Karpas-422 (cell line): ENCODE measurements around the gene DLGAP1. TPM values are rescaled to one million over a fixed set of nuclear protein-coding genes. Genes with fewer than 3 reads are reported as not detected.
"Not testable (repeated sequence)": the region's sequence is repeated elsewhere in the genome, so short reads cannot be mapped to it uniquely, and the experiment has no call there.

ENCODE experiments used
- DNase-seq: peaks from one replicate; pipeline ENCODE4 v3.0.0-alpha.2; 2015
- H2AFZ ChIP-seq: fragments of 200-600 bp; sonication (generic); 2 replicates; pipeline ENCODE4 v1.6.1; 2014; ENCODE audit warnings: antibody characterized with exemption, low read length, mixed read lengths
- H3K27ac ChIP-seq: fragments of 200-600 bp; sonication (generic); 2 replicates; pipeline ENCODE4 v1.5.1; 2014; ENCODE audit warnings: mild to moderate bottlenecking, low read length, moderate library complexity
- H3K27me3 ChIP-seq: fragments of 200-600 bp; sonication (generic); 2 replicates; pipeline ENCODE4 v1.6.1; 2014; ENCODE audit warnings: low read length, mixed read lengths
- H3K36me3 ChIP-seq: fragments of 200-600 bp; sonication (generic); 2 replicates; pipeline ENCODE4 v1.6.1; 2014; ENCODE audit warnings: low read length, mixed read lengths; ENCODE audit not compliant: insufficient read depth
- H3K4me1 ChIP-seq: fragments of 200-600 bp; sonication (generic); 2 replicates; pipeline ENCODE4 v1.6.1; 2014; ENCODE audit warnings: mild to moderate bottlenecking, low read length, mixed read lengths
- H3K4me2 ChIP-seq: fragments of 200-600 bp; sonication (generic); 2 replicates; pipeline ENCODE4 v1.6.1; 2014; ENCODE audit warnings: low read length, low read depth, mild to moderate bottlenecking; ENCODE audit not compliant: poor library complexity, severe bottlenecking
- H3K4me3 ChIP-seq: fragments of 200-600 bp; sonication (generic); 2 replicates; pipeline ENCODE4 v1.5.1; 2014; ENCODE audit warnings: mild to moderate bottlenecking, antibody characterized with exemption, low read length, mixed read lengths
- H3K79me2 ChIP-seq: fragments of 200-600 bp; sonication (generic); 2 replicates; pipeline ENCODE4 v1.6.1; 2014; ENCODE audit warnings: mild to moderate bottlenecking, low read length, mixed read lengths
- H3K9ac ChIP-seq: fragments of 200-600 bp; sonication (generic); 2 replicates; pipeline ENCODE4 v1.6.0; 2014; ENCODE audit warnings: low read length
- H3K9me2 ChIP-seq: fragments of 200-600 bp; sonication (generic), shearing (Covaris generic); replicated peaks from 2 replicates; pipeline ENCODE4 v1.6.0; 2014; ENCODE audit warnings: mild to moderate bottlenecking, low read length, moderate library complexity; ENCODE audit not compliant: insufficient read depth
- H3K9me3 ChIP-seq: fragments of 300-700, 200-600 bp; sonication (generic); 2 replicates; pipeline ENCODE4 v1.6.1; 2014; ENCODE audit warnings: low read length, mixed read lengths
- H4K20me1 ChIP-seq: fragments of 200-600 bp; sonication (generic); 2 replicates; pipeline ENCODE4 v1.6.1; 2014; ENCODE audit warnings: mild to moderate bottlenecking, antibody characterized with exemption, low read length, low read depth; ENCODE audit not compliant: insufficient read depth
- total RNA-seq: library from RNA; depleted of rRNA; stranded (reverse); fragments of >200 nt; shearing (Covaris generic); gene quantifications from 2 replicates; pipeline ENCODE4 v1.2.3, GENCODE V29; 2014; ENCODE audit warnings: low replicate concordance

DLGAP1 gene
- total RNA-seq, 1 experiment from 2014 or later = 8.8 TPM

- Histone ChIP-seq H3K9me3 (no peaks in the 10 kb centered on the region), H3K4me2 (no peak overlapping the region), H2AFZ (no peak overlapping the region), H3K79me2 (no peaks in the 10 kb centered on the region), H3K4me1 (no peaks in the 10 kb centered on the region), H3K27me3 (no peaks in the 10 kb centered on the region), H3K9ac (no peak overlapping the region), H3K36me3 (no peaks in the 10 kb centered on the region), H3K9me2 (no peaks in the 10 kb centered on the region), H4K20me1 (no peaks in the 10 kb centered on the region), H3K4me3 (no peak overlapping the region), H3K27ac (no peak overlapping the region)
- peak; percentile 83 for DNase-seq
Observed at GRCh38 chr18:4068552-4069158, 386.5 kb downstream of the DLGAP1 start.

- Histone ChIP-seq H3K36me3 (no peaks in the 10 kb centered on the region), H4K20me1 (no peaks in the 10 kb centered on the region), H3K9ac (no peak overlapping the region), H3K27ac (no peak overlapping the region), H3K4me1 (no peaks in the 10 kb centered on the region), H3K27me3 (0 out of 2 replicates have a peak, but pooled peaks cover 2% of the 10 kb centered on the region), H3K9me3 (peaks cover 18% of the 10 kb centered on the region), H2AFZ (no peak overlapping the region), H3K4me3 (no peak overlapping the region), H3K79me2 (no peaks in the 10 kb centered on the region), H3K4me2 (no peak overlapping the region), H3K9me2 (no peaks in the 10 kb centered on the region)
- no peak for DNase-seq
Observed at GRCh38 chr18:4063545-4063944, 391.6 kb downstream of the DLGAP1 start.

GRCh38 chr18:4060427-4061281 lies 394.5 kb downstream of the DLGAP1 start:
- H3K36me3 ChIP-seq = no peaks in the 10 kb centered on the region
- H3K79me2 ChIP-seq = no peaks in the 10 kb centered on the region
- no peak overlapping the region for H3K9ac ChIP-seq
- H3K27me3 ChIP-seq = 0 out of 2 replicates have a peak, but pooled peaks cover 2% of the 10 kb centered on the region
- no peaks in the 10 kb centered on the region for H3K9me2 ChIP-seq
- H3K4me1 ChIP-seq = no peaks in the 10 kb centered on the region
- no peak for DNase-seq
- peaks cover 18% of the 10 kb centered on the region for H3K9me3 ChIP-seq
- no peaks in the 10 kb centered on the region for H4K20me1 ChIP-seq
- no peak overlapping the region for H3K4me2 ChIP-seq
- H3K27ac ChIP-seq = no peak overlapping the region
- no peak overlapping the region for H2AFZ ChIP-seq
- H3K4me3 ChIP-seq = no peak overlapping the region

- Histone ChIP-seq H3K4me3 (no peak overlapping the region), H4K20me1 (no peaks in the 10 kb centered on the region), H3K4me1 (no peaks in the 10 kb centered on the region), H3K4me2 (no peak overlapping the region), H3K9me2 (no peaks in the 10 kb centered on the region), H2AFZ (no peak overlapping the region), H3K79me2 (no peaks in the 10 kb centered on the region), H3K9me3 (peaks cover 18% of the 10 kb centered on the region), H3K27me3 (0 out of 2 replicates have a peak, but pooled peaks cover 2% of the 10 kb centered on the region), H3K36me3 (no peaks in the 10 kb centered on the region), H3K9ac (no peak overlapping the region), H3K27ac (no peak overlapping the region)
- no peak for DNase-seq
Observed at GRCh38 chr18:4058179-4058578, 396.9 kb downstream of the DLGAP1 start.

DNA sequence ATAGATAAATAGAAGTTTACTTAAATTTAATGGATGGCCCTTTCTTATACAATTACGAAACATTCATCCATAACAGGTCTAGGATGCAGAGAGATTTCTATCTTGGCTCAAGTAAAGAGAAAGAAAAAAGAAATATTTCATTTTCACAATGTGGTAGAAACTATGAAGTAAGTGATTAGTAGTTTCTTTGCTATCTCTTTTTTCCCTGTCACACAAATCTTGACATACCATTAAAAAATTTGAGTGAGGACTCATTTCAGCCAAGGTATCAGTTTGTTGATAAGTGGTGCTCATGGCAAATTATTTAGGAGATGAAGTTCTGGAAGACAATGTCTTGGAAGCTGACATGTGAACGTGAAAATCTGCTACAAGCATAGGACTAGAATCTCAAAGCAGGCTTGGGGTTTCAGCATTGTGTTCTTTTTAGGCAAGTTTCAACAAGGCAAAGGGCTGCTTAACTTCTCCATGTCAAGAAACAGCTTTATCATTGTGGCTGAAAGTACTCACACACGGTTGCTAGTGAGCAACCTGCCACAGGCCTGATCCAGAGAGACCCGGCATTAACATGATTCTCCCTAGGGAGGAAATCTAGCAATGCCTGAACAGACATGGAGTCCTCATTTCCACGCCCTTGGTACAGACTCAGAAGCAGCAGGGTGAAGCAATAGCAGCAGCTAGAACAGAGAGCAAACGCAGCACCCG lies 414.6 kb downstream of the DLGAP1 start:
- Histone ChIP-seq H3K4me3 (no peak overlapping the region), H3K79me2 (no peaks in the 10 kb centered on the region), H3K27ac (no peak overlapping the region), H4K20me1 (no peaks in the 10 kb centered on the region), H3K4me1 (peaks cover 3% of the 10 kb centered on the region; the same call in 1 of the 2 replicates), H3K36me3 (no peaks in the 10 kb centered on the region), H3K9me3 (no peaks in the 10 kb centered on the region), H3K9ac (no peak overlapping the region), H3K4me2 (no peak overlapping the region), H3K27me3 (no peaks in the 10 kb centered on the region), H3K9me2 (no peaks in the 10 kb centered on the region), H2AFZ (no peak overlapping the region)
- no peak for DNase-seq

GRCh38 chr18:4035521-4035920 lies 419.6 kb downstream of the DLGAP1 start:
- H3K27ac ChIP-seq = no peak overlapping the region
- no peaks in the 10 kb centered on the region for H4K20me1 ChIP-seq
- H3K4me1 ChIP-seq = no peaks in the 10 kb centered on the region
- H3K9me3 ChIP-seq = no peaks in the 10 kb centered on the region
- no peak overlapping the region for H3K9ac ChIP-seq
- no peaks in the 10 kb centered on the region for H3K79me2 ChIP-seq
- no peaks in the 10 kb centered on the region for H3K27me3 ChIP-seq
- no peak overlapping the region for H3K4me3 ChIP-seq
- H3K9me2 ChIP-seq = no peaks in the 10 kb centered on the region
- H2AFZ ChIP-seq = no peak overlapping the region
- DNase-seq = no peak
- no peaks in the 10 kb centered on the region for H3K36me3 ChIP-seq
- no peak overlapping the region for H3K4me2 ChIP-seq

DNA sequence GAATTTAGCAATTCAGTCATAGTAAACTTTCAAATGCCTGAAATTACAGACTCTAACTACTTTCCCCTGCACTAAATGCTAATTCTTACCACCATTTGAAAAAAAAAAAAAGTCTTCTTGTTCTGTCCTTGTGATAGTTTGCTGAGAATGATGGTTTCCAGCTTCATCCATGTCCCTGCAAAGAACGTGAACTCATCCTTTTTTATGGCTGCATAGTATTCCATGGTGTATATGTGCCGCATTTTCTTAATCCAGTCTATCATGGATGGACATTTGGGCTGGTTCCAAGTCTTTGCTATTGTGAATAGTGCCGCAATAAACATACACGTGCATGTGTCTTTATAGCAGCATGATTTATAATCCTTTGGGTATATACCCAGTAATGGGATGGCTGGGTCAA lies 420.3 kb downstream of the DLGAP1 start:
- DNase-seq, H3K4me2 ChIP-seq, H3K4me3 ChIP-seq, H3K79me2 ChIP-seq, H3K4me1 ChIP-seq, H3K27ac ChIP-seq, H3K9me2 ChIP-seq, H3K27me3 ChIP-seq, H4K20me1 ChIP-seq, H3K9me3 ChIP-seq, H3K36me3 ChIP-seq, H2AFZ ChIP-seq, H3K9ac ChIP-seq: not testable (repeated sequence)

DNA sequence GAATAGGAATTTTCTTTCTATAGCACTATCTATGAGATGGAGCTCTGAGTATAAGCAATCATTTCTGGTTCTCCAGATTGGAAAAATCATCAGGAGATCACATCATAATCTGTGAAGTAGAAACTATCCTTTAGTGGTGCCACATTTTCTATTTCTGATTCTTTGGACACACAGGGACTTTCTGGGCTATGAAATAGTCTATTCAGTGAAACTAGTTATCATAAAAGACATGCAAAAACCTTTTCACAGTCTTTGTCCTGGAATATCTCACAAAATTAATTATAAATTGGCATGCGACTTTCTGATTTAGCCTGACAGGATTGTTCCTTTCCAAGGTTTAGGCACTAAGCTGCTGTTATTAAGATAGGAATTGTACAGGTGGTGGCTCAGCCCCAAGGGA lies 428.6 kb downstream of the DLGAP1 start:
- no peak for DNase-seq

More for the DNA sequence above, 428.6 kb downstream of the DLGAP1 start:
- Histone ChIP-seq H3K9me3 (no peaks in the 10 kb centered on the region), H4K20me1 (no peaks in the 10 kb centered on the region), H3K4me2 (no peak overlapping the region), H3K36me3 (no peaks in the 10 kb centered on the region), H3K9ac (no peak overlapping the region), H3K27me3 (no peaks in the 10 kb centered on the region), H3K4me3 (no peak overlapping the region), H3K79me2 (no peaks in the 10 kb centered on the region), H3K27ac (no peak overlapping the region), H3K4me1 (no peaks in the 10 kb centered on the region), H2AFZ (no peak overlapping the region), H3K9me2 (no peaks in the 10 kb centered on the region)
